ENCODE data around the gene PLCD3.

The PLCD3 gene

DNA sequence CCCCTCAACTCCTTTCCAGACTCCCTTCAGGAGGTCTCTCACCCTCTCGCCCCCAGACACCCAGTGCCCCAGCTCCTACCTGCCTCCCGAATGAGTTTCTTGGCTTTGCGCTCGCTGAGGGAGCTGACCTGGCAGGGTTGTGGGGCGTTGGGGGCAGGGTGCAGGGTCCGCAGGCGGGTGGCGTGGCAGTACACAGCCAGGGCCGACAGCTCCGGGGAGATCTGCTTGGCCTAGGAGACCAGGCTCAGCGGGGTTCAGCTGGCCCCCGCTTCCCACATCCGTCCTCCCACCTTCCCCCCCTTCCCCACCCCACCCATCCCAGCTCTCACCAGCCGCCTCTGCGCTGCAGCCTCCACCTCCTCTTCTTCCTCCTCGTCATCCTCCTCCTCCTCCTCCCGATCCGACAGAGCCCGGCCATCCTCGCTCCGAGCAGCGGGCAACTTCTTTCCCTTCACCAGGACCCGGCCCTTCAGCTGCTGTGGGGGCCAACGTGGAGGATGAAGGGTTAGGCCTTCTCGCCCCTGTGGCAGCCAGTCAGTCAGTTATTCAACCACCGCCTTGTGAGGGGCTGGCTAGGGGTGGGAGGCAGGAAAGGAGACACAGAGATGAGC is 17.2 kb downstream of the PLCD3 start:
- no peak for DNase-seq

DNA sequence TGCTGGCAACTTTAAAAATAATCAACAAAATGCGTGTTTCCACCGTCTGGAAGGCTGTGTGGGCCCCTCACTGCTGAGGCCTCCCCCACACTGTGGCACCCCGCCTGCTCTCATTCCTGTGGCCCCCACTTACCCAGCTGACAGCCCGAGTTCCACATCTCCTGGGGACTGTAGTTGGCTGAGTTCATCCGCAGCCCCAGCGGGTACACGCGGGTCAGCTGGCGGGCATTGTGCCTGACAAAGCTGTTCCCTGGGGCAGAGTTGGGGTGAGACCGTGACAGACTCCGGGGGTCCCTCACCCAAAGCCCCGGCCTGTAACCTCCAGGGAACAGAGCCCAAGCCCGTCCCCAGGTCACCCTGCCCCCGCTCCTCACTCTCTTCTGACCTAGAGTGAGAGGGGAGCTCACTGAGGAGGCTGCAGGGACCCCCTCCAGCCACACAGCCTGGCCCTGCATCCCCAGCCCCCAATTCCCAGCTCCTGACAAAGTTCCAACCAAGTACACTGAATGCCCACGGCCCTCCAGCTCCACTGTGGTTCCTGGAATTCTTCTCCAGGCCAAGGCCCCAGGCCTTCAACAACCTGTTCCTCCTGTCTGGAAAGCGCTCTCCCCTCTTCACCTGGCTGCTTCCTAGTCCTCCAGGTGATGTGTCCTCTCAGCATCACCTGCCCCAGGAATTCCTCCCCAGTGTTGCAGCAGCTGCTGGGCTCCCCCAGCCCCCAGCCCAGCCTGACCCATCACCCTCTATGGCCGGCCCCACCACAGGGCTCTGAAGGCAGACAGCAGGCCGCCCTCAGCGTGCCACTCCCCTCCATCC is 18.0 kb downstream of the PLCD3 start:
- no peak for DNase-seq

DNA sequence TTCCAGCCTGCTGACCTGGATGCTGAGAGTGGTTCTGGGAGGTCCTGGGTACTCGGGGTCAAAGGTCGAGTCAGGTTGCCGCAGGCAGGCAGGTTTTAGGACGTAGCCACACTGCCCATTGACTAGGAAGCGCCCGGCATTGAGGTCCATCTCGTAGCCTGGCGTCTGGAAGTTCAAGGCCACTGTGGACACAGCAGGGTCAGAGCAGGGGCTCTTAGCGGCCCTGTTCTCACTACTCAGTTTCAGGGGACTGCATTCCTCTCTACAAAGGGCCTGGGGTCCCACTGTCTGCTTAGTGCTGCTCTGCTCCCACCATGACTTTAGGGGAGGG is 18.9 kb downstream of the PLCD3 start:
- no peak for DNase-seq

DNA sequence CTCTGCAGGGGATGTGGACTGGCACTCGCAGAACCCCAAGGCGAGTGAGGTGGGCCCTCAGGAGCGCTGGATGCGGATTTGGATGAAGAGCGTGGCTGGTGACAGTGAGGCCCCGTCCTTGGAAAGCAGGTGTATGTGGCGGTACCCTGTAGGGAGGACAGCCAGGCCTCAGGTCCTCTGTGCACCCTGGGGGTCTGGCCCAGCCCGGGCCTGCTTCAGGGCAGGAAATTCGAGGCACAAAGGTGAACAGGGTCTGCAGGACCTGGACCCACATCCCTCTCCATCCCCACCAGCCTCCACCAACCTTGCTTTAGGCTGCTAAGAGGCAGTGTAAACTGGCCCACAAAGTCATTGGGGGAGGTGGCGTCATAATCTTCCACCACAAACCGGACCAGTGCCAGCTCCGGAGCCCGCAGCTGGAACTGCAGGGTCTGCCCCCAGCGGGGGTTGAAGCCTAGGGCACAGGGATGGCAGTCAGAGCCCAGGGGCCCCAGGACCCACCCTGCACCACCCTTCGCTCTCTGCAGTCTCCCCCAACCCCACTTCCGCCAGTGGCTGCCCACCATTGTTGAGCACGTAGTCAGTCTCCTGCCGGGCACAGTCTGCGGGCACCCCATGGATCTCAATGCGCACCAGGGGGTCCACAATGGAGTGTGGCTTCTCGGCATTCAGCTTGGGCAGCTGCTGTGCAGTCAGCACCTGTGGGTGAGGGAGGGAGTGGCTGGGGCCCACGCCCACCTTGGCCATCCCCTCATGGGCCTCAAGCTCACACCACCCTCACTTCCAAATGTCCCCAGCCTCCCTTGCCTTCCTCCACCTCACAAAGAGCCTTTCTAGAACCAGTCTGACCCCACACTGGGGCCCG is 19.5 kb downstream of the PLCD3 start:
- no peak for DNase-seq

DNA sequence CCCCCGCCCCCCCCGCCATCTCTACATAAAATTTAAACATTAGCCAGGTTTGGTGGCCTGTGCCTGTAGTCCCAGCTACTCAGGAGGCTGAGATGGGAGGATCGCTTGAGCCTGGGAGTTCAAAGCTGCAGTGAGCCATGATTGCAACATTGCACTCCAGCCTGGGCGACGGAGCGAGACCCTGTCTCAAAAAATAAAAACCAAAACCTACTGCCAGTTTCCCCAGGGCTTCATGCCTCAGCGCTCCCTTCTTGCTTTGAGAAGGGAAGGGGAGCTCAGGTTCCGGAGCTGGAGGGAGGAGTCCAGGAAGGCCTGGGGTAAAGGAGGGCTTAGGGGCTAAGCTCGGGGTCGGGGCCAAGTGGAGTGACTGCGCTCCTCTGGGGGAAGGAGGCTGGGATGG is 20.5 kb downstream of the PLCD3 start:
- no peak for DNase-seq

DNA sequence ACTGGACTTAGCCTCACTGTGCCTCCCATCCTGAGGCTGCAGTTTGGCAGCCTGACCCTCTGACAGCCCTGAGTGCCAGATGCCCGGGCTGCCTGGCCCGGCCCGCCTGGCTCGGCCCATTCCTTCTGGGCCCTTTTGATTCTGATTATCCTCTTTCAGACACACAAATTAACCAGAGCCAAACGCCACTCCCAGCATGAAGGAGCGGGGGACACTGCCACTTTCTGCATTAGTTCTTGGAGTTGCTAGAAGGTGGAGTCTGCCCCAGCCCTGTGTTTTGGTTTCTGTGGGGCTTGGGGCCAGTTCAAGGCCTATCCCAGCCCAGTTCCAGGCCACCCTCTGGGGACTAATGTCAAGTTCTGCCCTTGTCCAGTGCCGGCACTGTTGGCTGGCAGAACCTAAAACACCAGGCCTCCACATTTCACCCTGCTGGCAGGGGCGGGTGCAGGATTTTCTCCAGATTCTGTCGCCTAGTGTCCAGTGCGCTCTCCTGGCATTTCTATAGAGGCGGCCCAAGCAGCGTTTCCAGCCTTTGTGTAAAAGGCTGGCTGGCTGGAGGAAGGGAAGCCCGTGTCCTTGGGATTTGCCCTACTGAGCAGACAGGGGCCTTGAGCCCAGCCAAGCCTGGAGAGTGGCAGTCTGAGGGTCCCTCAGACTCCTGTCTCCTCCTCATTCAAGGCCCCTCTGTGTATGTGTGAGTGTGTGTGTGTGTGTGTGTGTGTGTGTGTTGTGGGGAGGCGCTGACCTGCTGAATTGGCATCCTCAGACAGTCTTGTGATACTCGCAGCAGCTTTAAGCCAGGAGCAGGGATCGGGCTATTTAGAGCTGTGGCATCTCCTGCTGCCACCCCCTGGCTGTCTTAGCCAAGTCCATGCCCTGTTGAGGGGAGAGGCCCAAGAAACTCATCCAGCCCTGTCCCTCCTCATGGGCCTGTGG is 21.4 kb downstream of the PLCD3 start:
- no peak for DNase-seq

DNA sequence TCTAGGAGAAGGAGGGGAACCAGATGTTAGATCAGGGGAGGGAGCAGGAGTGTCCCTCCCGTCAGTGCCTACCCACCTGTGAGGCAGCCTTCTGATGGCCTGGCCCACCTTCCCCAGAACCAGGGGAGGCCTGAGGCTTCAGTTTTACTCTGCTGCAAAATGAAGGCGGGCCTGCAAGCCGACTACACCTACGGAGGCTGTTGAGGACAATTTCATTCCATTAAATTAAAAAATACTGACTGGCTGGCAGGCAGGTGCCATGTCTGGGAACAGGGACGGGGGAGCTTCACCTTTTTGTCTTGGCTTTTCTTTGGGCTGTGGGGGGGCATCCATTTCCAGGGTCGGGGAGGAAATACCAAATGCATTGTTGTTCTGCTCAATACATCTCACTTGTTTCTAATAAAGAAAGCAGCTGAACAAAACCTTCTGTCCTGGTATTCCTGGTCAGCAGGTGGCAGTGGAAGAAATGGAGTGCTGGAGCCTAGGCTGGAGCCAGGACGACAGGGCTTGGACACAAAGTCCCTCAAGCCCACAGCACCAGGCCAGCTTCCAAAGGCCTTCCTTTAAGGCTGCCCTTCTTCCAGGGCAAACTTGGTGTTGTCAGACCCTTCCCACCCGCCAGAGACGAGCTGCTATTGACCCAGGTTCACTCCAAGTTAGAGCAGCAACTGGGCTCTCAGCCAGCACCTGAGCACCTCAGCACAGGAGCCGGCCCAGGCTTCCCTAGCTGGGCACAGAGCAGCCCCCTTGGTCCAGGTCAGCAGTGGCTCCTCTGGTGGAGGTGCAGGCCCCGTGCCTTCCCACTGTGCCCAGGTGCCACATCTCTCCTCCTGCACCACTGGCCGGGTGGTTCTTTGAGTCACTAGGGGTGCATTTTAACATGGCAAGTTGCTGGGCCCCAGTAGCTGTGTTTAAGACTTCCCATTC is 23.5 kb downstream of the PLCD3 start:
- no peak for DNase-seq

DNA sequence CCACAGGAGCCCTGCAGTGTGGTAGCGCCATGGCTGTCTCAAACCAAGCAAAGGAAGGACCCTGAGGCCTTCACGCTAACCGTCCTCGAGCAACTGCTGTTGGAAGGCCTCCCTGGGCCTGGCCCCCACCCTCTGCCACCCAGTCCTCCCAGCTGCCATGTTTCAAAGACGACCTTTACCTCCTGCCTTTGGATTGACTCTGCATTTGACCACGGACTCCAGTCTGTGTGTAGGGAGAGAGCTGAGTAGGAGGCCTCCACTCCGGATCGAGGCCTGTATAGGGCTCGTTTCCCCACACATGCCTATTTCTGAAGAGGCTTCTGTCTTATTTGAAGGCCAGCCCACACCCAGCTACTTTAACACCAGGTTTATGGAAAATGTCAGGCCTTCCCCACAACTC is 24.3 kb downstream of the PLCD3 start:
- no peak for DNase-seq

DNA sequence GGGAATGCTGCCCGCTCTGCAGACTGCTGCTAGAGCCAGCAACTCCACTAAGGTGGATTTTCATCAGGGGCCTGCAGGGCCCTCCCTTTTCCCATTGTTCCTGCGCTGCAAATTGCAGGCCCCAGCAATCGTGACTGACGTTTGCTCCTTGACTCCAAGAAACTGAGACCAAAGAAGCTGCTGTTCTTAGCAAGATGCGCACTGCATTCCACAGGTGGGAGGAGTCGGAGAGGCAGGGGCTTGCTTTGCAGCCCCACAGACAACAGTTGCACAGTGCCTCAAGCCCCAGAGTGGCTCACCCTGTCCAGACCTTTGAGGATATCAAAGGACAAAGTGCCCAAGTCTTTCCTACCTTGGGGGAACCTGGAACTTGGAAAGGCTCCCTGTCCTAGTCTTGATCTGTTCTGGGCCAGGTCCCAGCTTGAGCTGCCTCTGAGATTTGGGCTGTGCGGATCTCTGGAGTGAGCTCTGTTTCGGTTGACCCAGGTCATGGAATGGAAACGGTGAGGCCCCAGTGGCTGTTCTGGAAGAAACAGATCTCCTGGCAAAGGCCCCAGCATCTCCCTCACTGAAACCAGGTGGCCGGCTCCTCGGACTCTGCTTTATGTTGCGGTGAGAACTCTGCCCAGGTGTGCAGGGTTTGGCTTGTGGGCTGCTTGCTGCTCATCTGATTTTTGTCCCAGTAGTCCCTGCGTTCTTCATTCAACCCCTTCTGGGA is 24.9 kb downstream of the PLCD3 start:
- DNase-seq = no peak

DNA sequence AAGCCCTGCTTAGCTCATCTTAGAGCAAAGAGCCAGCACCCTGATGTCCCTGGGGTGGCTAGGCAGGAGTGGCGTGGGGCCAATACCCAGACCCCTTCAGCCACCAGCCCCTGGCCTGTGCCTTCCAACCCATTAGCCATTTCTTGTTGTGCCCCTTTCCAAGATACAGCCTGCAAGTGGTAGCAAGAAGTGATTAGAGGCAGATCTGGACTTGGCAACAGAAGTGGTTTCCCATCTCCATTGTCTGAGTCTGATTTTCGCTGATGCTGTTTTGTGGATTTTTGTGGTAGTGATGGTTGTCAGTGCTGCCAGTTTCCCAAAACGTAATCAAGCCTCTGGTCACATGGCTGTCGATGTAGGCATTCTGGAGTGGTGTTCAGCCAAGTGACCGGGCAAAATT is 25.7 kb downstream of the PLCD3 start:
- no peak for DNase-seq

DNA sequence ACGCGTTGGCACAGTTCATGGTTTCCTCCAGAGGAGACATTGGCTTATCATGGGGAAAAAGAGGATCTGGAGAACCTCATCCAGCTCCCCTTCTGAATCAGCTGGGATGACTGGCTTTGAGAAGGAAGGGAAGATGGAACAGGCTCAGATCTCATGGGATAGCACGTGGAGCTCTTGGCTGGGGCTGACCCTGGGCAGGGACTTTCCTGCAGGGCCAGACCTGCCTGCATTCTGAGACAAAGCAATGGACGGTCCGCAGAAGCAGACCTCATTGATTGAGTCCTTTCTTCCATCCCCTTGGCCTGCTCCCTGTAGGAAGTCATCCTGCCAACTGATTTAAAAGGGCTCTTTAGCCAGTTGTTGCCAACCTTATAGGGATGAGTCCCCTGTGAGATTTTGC is 26.2 kb downstream of the PLCD3 start:
- DNase-seq = no peak

DNA sequence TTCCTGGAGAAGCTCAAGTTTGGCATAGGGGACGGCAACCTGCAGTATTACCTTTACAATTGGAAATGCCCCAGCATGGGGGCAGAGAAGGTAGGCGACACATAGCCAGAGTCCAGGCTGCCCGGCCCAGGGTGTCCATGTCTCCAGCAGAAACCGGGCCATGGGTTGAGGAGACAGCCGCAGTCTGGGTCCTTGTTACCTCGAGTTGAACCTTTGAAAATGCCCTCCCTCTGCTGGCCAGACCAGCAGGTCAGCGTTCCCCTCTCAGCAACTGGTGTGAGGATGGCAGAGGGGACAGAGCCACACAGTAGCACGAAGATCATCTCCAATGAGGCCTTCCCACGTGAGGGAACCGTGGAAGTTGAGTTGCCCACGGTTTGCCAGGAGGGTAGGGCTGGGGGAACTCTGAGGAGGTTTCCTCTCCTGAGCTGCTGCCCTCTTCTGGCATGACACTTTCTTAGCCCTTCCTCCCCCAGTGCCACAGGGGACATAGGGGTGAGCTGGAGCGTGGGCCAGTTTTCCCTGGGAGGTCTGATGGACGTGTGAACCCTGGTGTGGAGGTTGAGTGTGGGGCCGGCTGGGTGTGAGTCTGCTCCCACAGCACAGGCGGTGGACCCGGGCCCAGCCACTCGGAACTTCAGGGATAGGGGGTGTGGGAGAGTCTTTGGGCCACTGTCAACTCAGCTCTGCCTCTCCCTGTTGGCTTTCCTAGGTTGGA is 27.2 kb downstream of the PLCD3 start:
- no peak for DNase-seq

DNA sequence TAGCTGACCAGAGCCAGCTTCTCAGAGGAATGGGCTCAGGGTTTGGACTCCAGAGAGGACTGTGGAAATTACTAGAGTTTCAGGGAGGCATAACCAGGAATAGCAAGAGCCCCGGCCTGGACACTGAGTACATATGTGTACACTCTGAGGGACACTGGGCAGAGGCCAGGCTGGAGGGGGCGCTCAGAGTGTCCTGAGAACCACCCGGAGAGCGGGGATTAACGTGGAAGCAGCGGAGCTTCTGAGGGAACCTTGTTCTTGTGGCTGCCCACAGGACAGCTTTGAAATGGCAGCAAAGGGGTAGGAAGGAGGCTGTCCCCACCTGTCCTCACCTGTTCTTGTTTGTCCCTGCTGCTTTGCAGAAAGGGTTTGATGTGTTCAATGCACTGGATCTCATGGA is 27.8 kb downstream of the PLCD3 start:
- DNase-seq = no peak

DNA sequence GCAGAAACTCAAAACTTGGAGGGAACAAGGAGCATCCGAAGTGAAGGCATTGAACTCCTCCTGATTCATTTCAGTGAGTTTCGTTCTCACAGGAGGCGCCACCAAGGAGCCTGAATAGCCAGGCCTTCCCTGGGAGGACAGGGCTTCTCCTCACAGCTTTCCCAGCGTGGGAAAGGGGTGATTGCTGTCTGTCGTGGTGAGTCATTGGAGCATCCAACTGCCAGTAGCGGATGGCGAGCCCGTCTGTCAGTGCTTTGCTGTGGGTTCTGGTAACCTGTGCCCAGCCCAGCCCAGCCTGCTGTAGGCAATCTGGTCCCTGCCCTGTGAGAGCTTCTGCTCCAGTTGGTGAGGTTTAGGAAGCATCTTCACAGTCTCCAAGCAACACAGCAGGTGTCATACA is 28.3 kb downstream of the PLCD3 start:
- no peak for DNase-seq

DNA sequence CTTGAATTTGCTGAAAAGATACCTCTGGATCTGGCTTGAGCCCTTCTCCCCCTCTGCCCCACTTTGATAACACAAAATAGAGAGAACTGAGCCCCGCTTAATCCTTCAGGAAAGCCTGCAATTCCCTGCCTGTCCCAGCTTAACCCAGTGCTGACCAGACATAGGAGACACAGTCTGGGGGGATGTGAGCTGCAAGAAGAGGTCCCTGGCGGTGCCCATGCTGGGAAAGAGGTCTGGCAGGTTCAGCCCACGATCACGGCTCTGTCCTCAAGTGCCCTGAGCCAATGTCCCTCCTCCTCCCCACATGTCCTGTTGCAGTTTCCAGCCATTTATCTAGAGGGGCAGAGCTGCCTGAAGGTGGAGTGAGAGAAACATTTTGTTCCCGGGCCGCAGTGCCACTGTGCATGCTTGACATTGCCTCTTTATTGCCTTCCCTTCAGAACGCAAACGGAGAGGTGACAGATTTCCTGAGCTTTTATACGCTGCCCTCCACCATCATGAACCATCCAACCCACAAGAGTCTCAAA is 29.0 kb downstream of the PLCD3 start:
- no peak for DNase-seq

DNA sequence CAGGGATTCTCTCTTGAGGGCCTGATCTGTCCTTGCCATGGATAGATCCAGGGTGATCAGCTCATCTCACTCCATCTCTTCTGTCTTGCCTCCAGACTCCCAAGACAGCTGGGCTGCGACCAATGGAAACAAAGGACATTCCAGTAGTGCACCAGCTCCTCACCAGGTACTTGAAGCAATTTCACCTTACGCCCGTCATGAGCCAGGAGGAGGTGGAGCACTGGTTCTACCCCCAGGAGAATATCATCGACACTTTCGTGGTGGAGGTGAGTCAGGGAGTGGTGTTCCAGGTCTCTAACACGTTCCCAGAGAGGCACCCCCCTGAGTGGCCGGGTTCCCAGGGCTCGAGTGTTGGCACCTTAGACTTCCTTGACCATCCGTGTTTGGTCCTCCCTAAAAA is 29.5 kb downstream of the PLCD3 start:
- DNase-seq = no peak

DNA sequence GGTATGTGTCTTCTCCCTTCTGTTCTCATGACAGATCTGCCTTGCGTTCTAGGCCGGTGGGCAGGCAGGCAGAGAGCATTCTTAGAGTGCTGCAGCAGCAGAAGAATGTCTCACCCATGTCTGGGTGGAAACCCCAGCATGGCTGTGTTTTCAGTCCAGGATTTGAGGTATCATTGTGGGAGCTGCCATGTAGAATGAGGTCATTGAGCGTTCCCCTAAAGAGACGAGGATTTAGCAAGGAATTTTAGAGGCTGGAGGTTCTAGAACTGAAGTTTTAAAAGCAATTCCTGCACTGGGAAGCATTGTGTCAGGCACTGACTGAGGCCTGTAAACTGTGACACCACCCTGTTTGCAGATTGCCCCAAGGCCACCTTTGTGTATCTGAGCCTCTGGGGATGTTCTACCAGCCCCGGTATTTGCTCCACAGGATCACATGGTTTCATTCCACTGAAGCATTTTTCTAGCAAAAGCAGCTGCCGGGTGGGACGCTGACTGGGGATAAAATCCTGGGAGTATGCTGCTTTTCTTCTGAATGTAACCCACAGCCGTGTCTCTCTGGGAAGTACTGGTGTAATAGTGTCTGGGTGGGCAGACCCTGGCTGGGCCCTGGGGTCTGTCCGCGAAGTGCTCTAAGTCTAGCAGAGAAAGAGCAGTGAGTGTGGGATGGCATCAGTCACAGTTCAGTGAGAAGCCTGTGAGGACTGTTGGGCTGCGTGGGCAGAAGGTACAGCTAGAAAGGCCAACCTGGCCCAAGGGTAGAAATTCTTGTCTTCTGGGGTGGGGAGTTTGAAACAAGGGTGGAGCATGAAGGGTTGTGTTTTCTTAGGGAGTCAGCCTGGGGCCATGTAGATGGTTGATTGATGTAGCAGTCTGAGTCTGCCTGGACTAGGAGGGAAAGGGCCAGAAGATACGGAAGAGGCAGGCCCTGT is 30.2 kb downstream of the PLCD3 start:
- no peak for DNase-seq

DNA sequence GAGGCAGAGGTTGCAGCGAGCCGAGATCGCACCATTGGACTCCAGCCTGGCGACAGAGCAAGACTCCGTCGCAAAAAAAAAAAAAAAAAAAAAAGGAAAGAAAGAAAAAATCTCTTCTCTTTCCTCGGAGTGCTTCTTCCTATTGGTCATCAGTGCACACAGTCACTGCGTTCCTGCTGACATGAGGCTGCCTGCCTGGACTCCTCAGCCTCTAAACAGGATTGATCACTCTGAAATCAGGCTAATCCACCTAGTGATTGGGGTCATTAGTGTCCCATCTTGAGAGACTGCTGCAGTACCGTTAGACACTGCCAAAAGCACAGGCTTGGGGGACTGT is 30.8 kb downstream of the PLCD3 start:
- DNase-seq = no peak
